NCI-H2227 (cell line): ENCODE data around the gene EYA2.
A peak's percentile ranks its signal among the peaks of the same experiment; 100 is the strongest.
"Not testable (repeated sequence)": the region's sequence is repeated elsewhere in the genome, so short reads cannot be mapped to it uniquely, and the experiment has no call there.

Experiments
- DNase-seq: peaks from one replicate; lab custom pipeline; 2025; ENCODE audit not compliant: unreplicated experiment; lab: John Stamatoyannopoulos, UW

EYA2 gene

DNA sequence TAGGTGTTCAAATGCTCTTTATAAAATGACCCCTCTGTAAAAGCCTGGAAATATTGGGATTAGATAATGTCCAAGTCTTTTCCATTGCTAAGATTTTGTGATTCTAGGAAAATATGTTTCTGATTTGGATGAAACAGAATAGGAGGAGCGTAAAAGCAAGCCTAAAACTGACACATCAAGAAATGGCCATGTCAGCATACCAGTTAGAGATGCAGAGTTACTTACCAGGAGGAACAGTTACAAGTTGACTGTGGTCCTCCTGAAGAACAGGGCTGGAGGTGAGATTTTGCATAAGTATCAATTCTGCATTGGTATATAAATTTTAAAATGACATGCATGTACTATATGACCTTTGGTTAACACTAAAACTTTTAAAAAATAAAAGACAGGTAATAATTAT lies 35.3 kb downstream of the EYA2 start:
- no peak for DNase-seq

DNA sequence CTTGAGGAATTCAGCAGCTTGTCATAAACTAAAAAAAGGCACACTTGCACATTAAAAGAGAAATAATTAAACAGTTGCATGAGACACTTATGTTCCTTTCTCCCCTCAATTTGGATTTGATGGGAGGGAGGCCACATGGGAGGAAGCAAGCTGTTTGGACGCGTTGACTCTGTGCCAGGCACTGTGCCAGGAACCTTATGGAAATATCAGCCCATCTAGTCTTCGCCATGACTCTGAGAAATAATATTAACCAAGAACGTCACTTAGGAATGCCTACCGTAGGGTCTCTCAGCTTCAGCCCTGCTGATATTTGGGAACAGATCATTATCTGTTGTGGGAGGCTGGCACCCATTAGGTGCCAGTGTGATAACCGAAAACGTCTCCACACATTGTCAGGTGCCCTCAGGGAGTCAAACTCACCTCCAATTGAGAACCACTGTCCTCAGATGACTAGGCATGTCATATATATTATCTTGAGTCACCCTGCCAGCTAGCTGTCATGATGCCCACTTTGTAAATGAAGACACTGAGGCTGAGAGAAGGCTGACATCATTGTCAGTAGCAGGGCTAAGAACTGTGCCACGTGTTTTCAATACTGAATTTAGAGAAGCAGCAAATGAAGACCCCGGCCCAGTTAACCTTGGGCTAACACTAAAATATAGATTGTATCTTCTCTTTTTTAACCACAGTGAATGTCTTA lies 36.1 kb downstream of the EYA2 start:
- no peak for DNase-seq

DNA sequence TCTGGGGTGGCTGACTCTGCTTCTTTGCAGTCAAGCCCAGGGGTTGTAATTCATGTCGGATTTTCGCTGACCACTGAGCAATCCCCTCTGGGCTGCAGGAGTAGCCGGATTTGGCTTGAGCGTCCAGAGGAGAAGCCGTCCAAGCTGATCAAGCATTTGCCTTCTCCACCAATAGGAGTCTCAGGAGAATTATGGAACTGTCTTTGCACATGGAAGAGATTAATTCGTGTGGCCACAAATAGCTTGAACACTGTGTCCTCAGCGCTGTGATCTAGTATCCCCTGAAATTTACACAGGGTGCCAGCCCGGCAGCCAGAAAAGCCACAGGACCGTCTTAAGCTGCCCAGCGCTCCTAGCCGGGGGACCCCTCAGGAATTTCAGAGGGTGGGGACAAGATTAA lies 37.1 kb downstream of the EYA2 start:
- no peak for DNase-seq

DNA sequence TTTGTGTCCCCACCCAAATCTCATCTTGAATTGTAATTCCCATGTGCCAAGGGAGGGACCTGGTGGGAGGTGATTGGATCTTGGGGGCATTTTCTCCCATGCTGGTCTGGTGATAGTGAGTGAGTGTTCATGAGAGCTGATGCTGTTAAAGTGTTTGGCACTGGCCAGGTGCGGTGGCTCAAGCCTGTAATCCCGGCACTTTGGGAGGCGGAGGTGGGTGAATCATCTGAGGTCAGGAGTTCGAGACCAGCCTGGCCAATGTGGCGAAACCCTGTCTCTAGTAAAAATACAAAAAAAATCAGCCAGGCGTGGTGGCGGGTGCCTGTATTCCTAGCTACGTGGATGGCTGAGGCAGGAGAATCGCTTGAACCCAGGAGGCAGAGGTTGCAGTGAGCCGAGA lies 37.8 kb downstream of the EYA2 start:
- DNase-seq, result not testable (repeated sequence)

DNA sequence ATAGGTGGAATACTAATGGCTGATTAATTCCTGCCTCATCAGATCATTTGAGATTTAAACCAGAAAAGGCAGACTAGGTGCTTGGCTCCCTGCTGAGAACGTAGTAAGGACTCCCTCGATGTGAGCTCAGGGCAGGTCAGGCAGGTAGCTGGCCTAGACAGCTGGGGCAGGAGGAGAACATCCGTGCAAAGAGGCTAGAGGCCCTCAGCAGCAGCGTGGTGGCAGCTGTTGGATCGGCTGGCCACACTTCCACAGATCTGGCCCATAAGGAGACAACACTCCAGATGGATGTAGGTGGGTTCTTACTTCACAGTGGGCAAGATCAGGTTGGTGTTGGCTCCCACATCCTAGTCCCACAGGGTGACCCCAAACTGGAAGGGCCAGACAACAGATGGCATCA lies 38.5 kb downstream of the EYA2 start:
- no peak for DNase-seq

DNA sequence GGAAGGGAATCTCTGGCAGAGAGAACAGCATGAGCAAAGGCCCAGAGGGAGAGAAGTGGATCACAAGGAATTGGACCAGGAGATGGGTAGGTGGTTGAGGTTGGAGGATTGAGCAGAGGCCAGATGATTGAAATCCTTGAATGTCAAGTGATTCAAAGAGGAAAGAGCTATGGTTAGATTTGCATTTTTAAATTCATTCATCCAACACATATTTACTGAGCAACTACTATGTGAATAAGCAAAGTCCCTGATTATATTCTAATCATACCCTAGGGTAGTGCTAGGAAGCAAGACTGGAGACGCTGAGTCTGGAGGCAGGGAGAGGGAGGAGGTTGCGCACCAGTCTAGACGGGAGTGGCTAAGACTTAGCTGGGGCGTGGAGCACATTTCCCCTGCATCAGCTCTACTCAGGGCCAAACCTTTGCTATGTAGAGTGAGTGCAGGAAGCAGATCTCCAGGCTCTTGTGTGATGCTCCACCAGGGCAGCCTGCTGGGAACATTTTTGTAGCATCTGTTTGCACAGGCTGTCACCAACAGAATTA lies 40.2 kb downstream of the EYA2 start:
- no peak for DNase-seq

DNA sequence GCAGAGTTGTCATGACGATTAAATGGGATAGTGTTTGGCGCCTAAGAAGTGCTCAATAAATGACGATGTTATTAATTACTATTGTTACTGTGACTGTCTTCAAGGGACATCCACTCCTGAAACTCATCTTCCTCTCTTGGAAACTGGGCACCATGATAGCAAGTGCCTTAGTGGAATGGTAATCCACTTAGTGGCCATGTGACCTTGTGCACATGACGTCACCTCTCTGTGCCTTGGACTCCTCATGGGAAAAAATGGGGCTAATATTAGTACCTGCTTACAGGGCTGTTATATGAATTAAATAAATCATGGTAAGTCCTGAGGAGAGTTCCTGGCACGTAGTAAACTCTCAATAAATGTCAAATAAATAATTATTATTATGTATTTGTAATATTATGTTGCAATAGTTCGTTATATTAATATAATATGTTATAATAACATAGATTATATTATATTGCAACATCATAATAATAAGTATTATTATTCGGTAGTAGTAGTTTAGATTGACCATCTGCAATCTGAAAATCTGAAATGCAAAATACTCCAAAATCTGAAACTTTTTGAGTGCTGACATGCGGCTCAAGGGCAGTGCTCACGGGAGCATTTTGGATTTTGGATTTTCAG lies 40.9 kb downstream of the EYA2 start:
- DNase-seq, result no peak

DNA sequence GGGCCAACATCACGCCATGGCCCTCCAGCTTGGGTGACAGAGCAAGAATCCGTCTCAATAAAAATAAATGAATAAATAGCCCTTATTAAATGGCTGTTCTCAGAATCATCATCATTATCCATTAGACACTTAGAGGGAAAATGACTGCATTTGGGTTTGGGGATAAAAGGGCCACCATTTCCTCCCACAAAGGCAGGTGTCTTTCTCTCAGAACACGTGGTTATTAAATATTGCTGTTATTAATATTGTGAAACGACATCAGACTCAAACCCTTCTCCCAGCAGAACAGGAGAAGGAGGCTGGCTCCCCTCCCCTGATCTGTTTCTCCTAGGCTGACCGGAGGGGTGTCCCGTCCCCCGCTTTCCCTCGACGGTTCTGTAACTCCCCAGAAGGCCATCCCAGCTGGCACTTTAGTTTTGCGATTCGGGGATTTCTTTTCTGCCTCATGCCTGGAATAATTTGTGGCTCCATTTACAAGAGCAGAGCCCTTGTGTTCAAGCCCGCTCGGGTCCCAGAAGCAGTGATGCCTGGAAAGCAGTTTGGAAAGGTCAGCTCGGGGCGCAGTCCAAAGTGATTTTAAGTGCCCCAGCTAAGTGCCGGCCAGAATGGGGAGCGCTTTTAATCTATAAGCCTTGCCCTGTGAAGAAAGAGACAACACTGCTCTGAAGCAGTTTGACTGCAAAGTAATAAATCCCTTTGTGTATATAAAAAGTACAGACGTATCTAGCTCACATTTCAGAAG lies 41.9 kb downstream of the EYA2 start:
- peak; percentile 36 for DNase-seq

DNA sequence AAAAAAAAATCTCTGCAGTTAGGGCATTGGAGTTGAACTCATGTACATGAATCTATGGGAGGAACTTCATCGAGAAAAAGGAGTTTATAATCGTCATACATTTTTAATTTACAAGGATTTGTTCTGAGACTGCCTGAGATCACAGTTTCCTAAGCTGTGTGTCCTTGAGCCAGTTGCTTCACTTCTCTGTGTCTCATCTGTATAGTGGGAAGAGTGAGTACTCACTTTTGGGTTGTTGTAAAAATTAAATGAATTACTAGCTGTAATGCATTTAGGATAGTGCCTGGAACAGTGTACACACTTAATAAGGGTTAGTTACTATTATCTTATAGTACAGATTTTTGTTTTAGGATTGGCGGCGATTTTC lies 42.5 kb downstream of the EYA2 start:
- DNase-seq, result no peak

DNA sequence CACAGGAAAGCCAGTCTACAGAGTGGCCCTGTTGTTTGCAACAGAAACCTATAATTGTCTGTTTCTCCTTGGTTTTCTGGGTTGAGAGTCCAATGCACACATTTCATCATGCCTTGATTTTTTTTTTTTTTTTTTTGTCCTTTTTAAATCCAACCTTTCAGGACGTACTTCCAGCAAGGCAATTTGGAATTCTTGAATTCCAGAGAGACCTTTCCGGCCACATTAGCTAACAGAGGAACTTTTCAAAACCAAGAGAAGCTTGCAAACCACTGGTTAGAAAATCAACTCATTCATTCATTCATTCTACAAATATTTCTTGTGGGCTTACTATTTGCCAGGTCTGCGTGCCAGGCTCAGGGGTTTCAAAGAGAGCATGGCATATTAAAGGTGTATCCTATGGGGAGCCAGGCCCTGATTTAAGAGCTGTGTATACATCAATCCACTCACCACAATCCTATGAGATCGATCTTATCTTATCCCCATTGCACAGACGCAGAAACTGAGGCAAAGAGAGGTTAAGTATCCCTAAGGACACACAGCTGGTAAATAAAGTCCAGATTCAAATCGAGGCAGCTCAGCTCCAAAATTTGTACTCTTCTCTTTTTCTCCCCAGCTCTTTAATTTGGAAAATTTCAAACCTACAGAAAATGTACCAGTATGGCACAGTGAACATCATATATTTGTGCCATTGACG lies 43.0 kb downstream of the EYA2 start:
- DNase-seq, result no peak

DNA sequence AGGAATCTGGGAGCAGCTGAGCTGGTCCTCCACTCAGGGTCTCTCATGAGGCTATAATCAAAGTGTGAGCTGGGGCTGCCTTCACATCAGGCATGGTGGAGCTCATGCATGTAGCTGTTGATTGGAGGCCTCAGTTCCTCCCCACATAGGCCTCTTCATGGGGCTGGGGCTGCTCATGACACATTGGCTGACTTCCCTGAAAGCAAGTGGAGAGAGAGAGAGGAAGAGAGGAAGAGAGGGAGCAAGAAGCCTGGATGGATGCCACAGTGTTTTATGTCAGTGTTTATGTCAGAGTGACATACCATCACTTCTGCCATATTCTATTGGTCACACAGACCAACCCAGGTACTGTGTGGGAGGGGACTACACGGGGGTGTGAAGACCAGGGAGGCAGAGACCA lies 43.8 kb downstream of the EYA2 start:
- no peak for DNase-seq

DNA sequence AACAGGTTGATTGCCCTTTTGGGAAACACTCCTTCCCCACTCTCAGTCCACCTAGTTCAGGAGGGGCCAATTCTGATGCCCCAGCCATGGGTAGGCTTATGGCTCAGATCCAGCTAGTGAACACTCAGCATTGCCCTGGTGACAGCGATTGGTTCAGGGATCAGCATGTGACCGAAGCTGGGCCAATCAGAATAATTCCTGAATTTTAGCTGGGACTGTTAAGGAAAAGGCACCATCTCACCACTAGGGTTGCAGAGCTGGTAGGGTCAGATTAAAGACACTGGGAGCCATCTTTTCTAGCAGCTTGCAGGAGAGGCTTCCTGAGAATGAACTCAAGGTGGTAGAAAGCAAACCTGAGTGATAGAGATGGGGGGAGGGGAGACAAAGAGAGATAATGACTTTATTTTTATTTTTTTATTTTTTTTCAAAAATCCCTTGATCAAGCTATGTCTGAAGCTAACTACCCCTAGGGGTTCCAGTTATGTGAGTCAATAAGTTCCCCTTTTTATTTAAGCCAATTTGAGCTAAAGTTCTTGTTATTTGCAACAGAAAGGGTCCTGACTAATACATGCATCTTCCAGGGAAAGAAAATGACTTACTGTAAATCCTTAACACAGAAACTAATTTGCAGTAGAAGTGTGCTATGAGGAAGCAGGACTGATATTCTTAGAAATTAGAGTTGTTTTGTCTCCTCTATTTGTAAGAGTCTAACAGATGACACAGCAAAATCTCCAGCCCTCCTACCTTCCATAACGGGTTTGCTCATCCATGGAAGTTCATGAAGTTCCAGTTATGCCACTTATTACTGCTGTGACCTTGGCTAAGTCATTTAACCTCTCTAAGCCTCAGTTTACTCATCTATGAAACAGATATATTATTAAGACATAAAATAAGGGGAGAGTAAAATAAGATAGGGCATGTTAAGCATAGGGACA lies 44.7 kb downstream of the EYA2 start:
- DNase-seq, result peak; percentile 8

DNA sequence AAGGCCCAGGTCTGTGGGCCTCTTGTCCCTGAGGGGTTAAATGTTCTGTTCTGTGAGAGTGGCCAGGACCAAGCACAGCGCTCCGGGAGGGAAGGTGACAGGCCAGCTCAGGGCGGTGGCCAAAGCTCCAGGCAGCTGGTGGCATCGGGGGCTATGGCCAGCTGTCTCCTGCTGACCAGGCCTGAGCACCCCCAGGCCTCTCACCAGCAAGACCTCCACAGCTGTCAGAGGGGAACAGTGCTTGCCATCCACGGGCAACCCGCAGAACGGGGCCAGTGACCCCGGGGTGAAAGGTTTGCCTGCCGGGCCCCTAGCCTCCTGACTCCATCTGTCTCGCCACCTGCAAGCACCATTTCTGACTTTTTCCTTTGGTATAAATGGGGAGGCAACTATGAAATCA lies 46.0 kb downstream of the EYA2 start:
- no peak for DNase-seq

DNA sequence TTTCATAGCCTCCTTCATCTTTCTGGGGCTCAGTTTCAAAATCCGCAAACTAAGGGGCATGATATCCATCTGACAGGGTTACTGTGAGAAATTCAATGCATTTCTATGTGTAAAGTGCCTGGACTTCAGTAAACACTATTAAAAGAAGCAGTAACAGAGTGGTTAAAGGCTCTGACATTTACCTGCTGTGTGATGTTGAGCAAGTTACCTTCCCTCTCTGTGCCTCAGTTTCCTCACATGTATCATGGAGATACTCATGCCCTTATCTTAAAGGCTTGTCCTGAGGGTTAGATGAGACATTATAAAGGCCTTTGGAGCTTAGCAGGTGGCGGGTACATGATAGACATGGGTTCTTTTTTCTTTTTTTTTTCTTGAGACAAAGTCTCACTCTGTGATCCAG lies 46.8 kb downstream of the EYA2 start:
- DNase-seq, result no peak

DNA sequence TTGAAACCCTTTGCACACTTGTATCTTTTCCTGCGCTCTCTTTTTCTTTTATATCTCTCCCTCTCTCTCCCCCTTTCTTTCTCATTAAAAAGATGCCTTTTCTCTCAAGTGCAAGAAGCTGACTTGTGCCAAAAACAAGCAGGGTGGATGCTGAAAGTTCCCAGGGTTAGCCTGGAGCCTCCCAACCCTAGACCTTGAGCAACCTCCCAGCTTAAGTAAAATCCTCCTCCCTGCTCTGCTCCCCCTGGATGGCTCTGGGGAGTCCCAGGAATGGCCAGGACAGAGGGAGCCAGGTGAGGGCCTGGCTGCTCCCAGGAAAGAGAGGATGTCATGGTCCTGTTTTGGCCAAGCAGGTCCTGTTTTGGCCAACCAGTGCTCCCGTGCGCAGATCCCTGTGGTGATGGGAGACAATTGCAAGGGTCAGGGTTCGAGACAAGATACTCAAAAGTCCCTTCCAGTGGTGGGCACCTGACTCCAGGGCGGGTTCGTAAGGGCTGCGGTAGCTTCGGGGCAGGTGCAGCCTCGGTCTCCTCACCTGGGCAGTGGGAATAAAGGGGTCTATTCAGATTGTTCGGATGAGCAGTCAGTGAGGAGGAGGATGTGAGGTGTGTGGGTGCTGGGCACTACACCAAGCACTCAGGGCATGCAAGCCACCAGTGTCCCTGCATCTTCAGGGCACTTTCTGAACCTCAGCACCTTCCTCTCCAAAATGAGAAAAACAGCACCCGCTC lies 49.4 kb downstream of the EYA2 start:
- DNase-seq, result no peak

DNA sequence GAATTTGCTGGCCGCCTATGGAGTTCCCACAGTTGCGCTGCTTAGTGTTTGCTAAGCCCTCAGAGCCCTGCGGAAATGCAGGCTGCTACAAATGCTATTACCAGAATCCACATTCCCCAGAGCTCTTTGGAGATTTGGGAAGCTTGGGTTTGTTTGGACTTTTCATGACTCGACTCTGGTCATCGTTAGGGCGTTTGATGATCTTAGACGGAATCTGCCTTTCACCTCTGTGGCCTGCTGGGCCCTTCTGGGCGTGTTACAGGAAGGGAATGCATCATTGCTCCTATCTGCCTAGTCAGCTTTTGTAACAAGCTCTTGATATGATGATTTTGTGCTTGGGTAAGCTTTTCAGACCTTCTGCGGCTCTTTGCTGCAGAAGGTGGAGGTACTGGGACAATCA lies 50.8 kb downstream of the EYA2 start:
- no peak for DNase-seq

DNA sequence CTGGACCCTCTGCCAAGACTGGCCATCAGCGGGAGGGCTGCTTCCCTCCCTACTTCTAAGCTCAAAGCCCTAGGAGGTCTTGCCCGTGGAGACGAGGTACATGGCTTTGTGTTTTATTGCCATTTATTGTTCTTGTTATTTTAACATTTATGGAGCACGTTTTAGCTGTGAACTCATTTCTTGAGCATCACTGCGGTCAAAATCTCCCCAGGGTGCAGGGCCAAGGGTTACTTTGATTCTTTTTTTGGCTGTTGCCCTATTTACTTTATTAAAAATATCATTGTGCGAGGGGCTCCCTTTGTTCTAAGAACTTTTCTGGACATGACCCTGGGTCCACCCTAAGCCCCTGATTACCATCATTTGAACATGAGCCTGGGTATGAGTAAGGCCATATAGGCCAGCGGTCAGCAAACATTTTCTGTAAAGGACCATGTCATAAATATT lies 51.6 kb downstream of the EYA2 start:
- DNase-seq, result no peak

DNA sequence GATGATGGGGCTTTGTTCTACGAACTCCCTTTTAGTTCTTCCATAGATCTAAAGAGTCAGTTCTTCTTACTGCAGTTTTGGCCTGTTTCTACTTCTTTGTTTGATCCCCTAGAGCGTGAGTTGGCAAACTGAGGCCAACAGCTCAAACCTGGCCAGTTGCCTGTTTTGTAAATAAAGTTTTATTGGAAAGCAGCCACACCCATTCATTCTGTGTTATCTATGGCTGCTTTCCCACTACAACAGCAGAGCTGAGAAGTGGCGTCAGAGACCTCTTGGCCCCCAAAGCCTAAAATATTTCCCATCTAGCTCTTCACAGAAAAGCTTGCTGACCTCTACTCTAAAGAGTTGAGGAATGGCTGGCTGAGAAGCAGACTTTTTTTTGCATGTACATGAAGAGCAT lies 52.2 kb downstream of the EYA2 start:
- no peak for DNase-seq

DNA sequence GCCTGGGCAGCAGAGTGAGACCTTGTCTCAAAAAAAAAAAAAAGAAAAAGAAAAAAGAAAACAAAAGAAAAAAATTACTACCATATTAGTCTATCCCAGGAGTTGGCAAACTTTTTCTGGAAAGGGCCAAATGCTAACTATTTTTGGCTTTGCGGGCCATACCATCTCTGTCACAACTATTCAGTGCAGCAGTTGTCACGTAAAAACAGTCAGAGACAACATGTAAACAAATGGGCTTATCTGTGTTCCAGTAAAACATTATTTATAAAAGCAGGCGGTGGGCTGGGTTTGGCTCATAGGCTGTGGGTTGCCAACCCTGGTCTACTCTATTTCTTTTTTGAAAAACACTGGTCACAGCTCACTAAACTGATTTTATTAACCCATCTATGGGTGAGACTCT lies 53.4 kb downstream of the EYA2 start:
- no peak for DNase-seq

DNA sequence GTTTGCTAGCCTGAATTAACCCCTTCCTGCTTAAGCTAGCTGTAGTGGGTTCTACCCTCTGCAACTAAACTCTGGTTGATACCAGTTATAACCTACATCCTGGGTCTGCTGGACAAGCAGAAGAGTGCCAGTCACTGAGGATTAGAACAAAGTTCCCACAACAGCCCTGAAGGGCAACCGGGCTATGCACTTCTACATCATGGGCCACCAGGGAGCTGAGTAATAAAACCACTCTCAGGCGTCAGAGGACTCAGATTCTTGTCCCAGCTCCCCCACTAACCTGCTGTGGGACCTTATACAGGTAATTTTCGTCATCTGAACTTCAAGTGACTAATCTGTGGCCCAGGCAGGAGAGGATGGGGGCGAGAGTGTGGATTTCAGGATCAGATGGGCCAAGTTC lies 56.8 kb downstream of the EYA2 start:
- DNase-seq, result no peak
